Large intestine (tissue), 3 donors: ENCODE results near the gene PRDM15. TPM values are rescaled to one million over a fixed set of nuclear protein-coding genes. Genes with fewer than 3 reads are reported as not detected.

Experiments
- DNase-seq, 2 donors: peaks; one replicate each; pipeline versions ENCODE4 v3.0.0 to v3.0.0-alpha.2; 2013
- H3K27ac ChIP-seq: one replicate; pipeline ENCODE4 v1.5.1; 2013; ENCODE audit warnings: low read length
- H3K27me3 ChIP-seq: 2 replicates; pipeline ENCODE4 v1.6.1; 2013; ENCODE audit warnings: low read length; ENCODE audit not compliant: control insufficient read depth, insufficient read depth
- H3K36me3 ChIP-seq: 2 replicates; pipeline ENCODE4 v1.6.1; 2013; ENCODE audit warnings: low read length; ENCODE audit not compliant: control insufficient read depth, insufficient read depth
- H3K4me1 ChIP-seq: one replicate; pipeline ENCODE4 v1.6.1; 2013; ENCODE audit warnings: low read length; ENCODE audit not compliant: control insufficient read depth, insufficient read depth
- H3K4me3 ChIP-seq: one replicate; pipeline ENCODE4 v1.5.1; 2013; ENCODE audit warnings: low read length
- H3K9me3 ChIP-seq: one replicate; pipeline ENCODE4 v1.6.1; 2013; ENCODE audit warnings: mild to moderate bottlenecking, low read depth, low read length, moderate library complexity; ENCODE audit not compliant: control insufficient read depth
- WGBS: methylation state at CpG from one replicate; pipeline ENCODE4 v1.1.5; 2013; ENCODE audit warnings: low lambda C conversion rate; ENCODE audit not compliant: insufficient coverage; 5-methylcytosine and 5-hydroxymethylcytosine counted together
- polyA plus RNA-seq: library from polyadenylated mRNA; unstranded; fragments of 120-200 nt; gene quantifications from one replicate; pipeline ENCODE4 v1.2.1, GENCODE V29; 2013

The PRDM15 gene
- polyA plus RNA-seq, 1 donor: 6.0 TPM

GRCh38 chr21:41831866-41832595, 47.1 kb downstream of the PRDM15 start:
- Histone ChIP-seq H3K27ac (no peak overlapping the region), H3K36me3 (peaks cover 35% of the 10 kb centered on the region), H3K9me3 (peaks cover 5% of the 10 kb centered on the region), H3K27me3 (no peaks in the 10 kb centered on the region), H3K4me1 (no peaks in the 10 kb centered on the region), H3K4me3 (no peak overlapping the region)
- WGBS: no CpG with 5 or more reads among the region's 17 CpGs
- no peak for DNase-seq

GRCh38 chr21:41831453-41831831, 47.7 kb downstream of the PRDM15 start:
- peaks cover 37% of the 10 kb centered on the region for H3K36me3 ChIP-seq

GRCh38 chr21:41830764-41831452, 48.2 kb downstream of the PRDM15 start:
- DNase-seq: no peak
- no peaks in the 10 kb centered on the region for H3K4me1 ChIP-seq
- no peak overlapping the region for H3K27ac ChIP-seq
- peaks cover 35% of the 10 kb centered on the region for H3K36me3 ChIP-seq
- H3K27me3 ChIP-seq: no peaks in the 10 kb centered on the region
- WGBS: no CpG with 5 or more reads among the region's 21 CpGs
- H3K9me3 ChIP-seq: peaks cover 5% of the 10 kb centered on the region
- no peak overlapping the region for H3K4me3 ChIP-seq

More at GRCh38 chr21:41831453-41831831, 47.7 kb downstream of the PRDM15 start:
- WGBS: no CpG with 5 or more reads among the region's 8 CpGs
- H3K4me3 ChIP-seq: no peak overlapping the region
- H3K27me3 ChIP-seq: no peaks in the 10 kb centered on the region
- DNase-seq: no peak
- H3K9me3 ChIP-seq: peaks cover 5% of the 10 kb centered on the region
- H3K4me1 ChIP-seq: no peaks in the 10 kb centered on the region
- H3K27ac ChIP-seq: no peak overlapping the region

- H3K4me3 ChIP-seq: no peak overlapping the region
- H3K36me3 ChIP-seq: peaks cover 34% of the 10 kb centered on the region
- H3K9me3 ChIP-seq: peaks cover 5% of the 10 kb centered on the region
- DNase-seq: no peak
- WGBS: no CpG with 5 or more reads among the region's 2 CpGs
- H3K27ac ChIP-seq: no peak overlapping the region
- H3K27me3 ChIP-seq: no peaks in the 10 kb centered on the region
- H3K4me1 ChIP-seq: no peaks in the 10 kb centered on the region
Observed at GRCh38 chr21:41830145-41830707, 48.9 kb downstream of the PRDM15 start.

- Histone ChIP-seq H3K9me3 (peaks cover 5% of the 10 kb centered on the region), H3K27ac (no peak overlapping the region), H3K36me3 (peaks cover 26% of the 10 kb centered on the region), H3K4me3 (no peak overlapping the region), H3K27me3 (no peaks in the 10 kb centered on the region), H3K4me1 (no peaks in the 10 kb centered on the region)
- WGBS: 100% methylated on average over 1 of the region's 3 CpGs
- no peak for DNase-seq
Observed at GRCh38 chr21:41828884-41829360, 50.2 kb downstream of the PRDM15 start.

GRCh38 chr21:41827951-41828883, 50.9 kb downstream of the PRDM15 start:
- no peak for DNase-seq

GRCh38 chr21:41825881-41826280, 53.3 kb downstream of the PRDM15 start:
- peaks cover 26% of the 10 kb centered on the region for H3K36me3 ChIP-seq
- H3K4me3 ChIP-seq: no peak overlapping the region
- H3K27me3 ChIP-seq: no peaks in the 10 kb centered on the region
- H3K9me3 ChIP-seq: peaks cover 5% of the 10 kb centered on the region
- no peak for DNase-seq
- WGBS: no CpG with 5 or more reads among the region's 16 CpGs
- H3K27ac ChIP-seq: no peak overlapping the region
- no peaks in the 10 kb centered on the region for H3K4me1 ChIP-seq

More at GRCh38 chr21:41827951-41828883, 50.9 kb downstream of the PRDM15 start:
- Histone ChIP-seq H3K27me3 (no peaks in the 10 kb centered on the region), H3K36me3 (peaks cover 21% of the 10 kb centered on the region), H3K4me3 (no peak overlapping the region), H3K9me3 (peaks cover 5% of the 10 kb centered on the region), H3K4me1 (no peaks in the 10 kb centered on the region), H3K27ac (no peak overlapping the region)
- no CpG with 5 or more reads among the region's 42 CpGs for WGBS

- Histone ChIP-seq H3K4me3 (no peak overlapping the region), H3K27me3 (no peaks in the 10 kb centered on the region), H3K36me3 (peaks cover 26% of the 10 kb centered on the region), H3K9me3 (peaks cover 4% of the 10 kb centered on the region), H3K4me1 (no peaks in the 10 kb centered on the region), H3K27ac (no peak overlapping the region)
- no CpG with 5 or more reads among the region's 15 CpGs for WGBS
- DNase-seq: no peak
Observed at GRCh38 chr21:41825216-41825615, 53.9 kb downstream of the PRDM15 start.

- Histone ChIP-seq H3K27ac (no peak overlapping the region), H3K9me3 (no peaks in the 10 kb centered on the region), H3K4me1 (no peaks in the 10 kb centered on the region), H3K36me3 (peaks cover 28% of the 10 kb centered on the region), H3K4me3 (no peak overlapping the region), H3K27me3 (no peaks in the 10 kb centered on the region)
- DNase-seq: no peak
- WGBS: no CpG with 5 or more reads among the region's 22 CpGs
Observed at GRCh38 chr21:41824466-41825207, 54.5 kb downstream of the PRDM15 start.
